K562 (cell line): Measurements from ENCODE around the gene FAM174C. TPM values are rescaled to one million over a fixed set of nuclear protein-coding genes. Genes with fewer than 3 reads are reported as not detected.

Experiments
- ARID2 ChIP-seq: fragments of 450-650 bp; IDR thresholded peaks from 2 replicates; pipeline ENCODE4 v1.6.1; 2017; ENCODE audit warnings: antibody characterized with exemption, mild to moderate bottlenecking
- ATF1 ChIP-seq, 2 experiments: fragments of 450-650 bp in 1 of 2; IDR thresholded peaks; 2 replicates each; pipeline ENCODE4 v1.6.1; 2016; ENCODE audit warnings: missing compliant biosample characterization in 1 of 2, missing genetic modification characterization in 1 of 2
- ATF7 ChIP-seq: fragments of 450-650 bp; IDR thresholded peaks from 2 replicates; pipeline ENCODE4 v1.7.1; 2014; ENCODE audit warnings: mild to moderate bottlenecking, moderate library complexity
- ETS1 ChIP-seq: conservative IDR thresholded peaks from 2 replicates; pipeline ENCODE4 v1.6.1; 2011; ENCODE audit warnings: low read depth, mild to moderate bottlenecking, low read length; ENCODE audit not compliant: control insufficient read depth
- GATAD2A ChIP-seq: fragments of 450-650 bp; IDR thresholded peaks from 2 replicates; pipeline ENCODE4 v1.6.1; 2017
- L3MBTL2 ChIP-seq: fragments of 450-650 bp; IDR thresholded peaks from 2 replicates; pipeline ENCODE4 v1.6.1; 2016; ENCODE audit warnings: mild to moderate bottlenecking, moderate library complexity
- MAZ ChIP-seq, 2 experiments: fragments of 450-650 bp in 1 of 2; sonication (generic) in 1 of 2; formaldehyde crosslinking; IDR thresholded peaks in 1 of 2; conservative IDR thresholded peaks in 1 of 2; 2 replicates each; pipeline versions ENCODE4 v1.4.0 to v1.5.0; 2020; ENCODE audit warnings: mild to moderate bottlenecking in 1 of 2, missing genetic modification reagents in 1 of 2
- MYC ChIP-seq, 2 experiments: fragments of 250-450 bp in 1 of 2; sonication (Bioruptor Pico) in 1 of 2; IDR thresholded peaks; 2 replicates each; pipeline versions ENCODE4 v1.5.1 to v1.6.1; 2012 to 2021; ENCODE audit warnings: low read depth in 2 of 2, borderline replicate concordance in 1 of 2, improper control_type of control experiment in 1 of 2, low read length in 1 of 2, mild to moderate bottlenecking in 1 of 2, moderate library complexity in 1 of 2
- TAF1 ChIP-seq: IDR thresholded peaks from 2 replicates; pipeline ENCODE4 v1.6.1; 2011; ENCODE audit warnings: mild to moderate bottlenecking, low read length, moderate library complexity; ENCODE audit not compliant: insufficient read depth, control insufficient read depth, severe bottlenecking; ENCODE audit errors: extremely low read depth
- TEAD1 ChIP-seq, 2 experiments: fragments of 450-650 bp in 1 of 2; sonication (generic) in 1 of 2; formaldehyde crosslinking; IDR thresholded peaks; 2 replicates each; pipeline versions ENCODE4 v1.4.0 to v1.8.0; 2020 to 2022; ENCODE audit warnings: mild to moderate bottlenecking in 2 of 2, missing genetic modification reagents in 1 of 2
- YY1 ChIP-seq, 3 experiments: IDR thresholded peaks; 2 replicates each; pipeline ENCODE4 v1.6.1; 2011; ENCODE audit warnings: low read length in 2 of 3, mild to moderate bottlenecking in 2 of 3, moderate library complexity in 2 of 3, borderline replicate concordance in 1 of 3, control low read depth in 1 of 3, low read depth in 1 of 3; ENCODE audit not compliant: insufficient read depth in 3 of 3, insufficient replicate concordance in 2 of 3, control insufficient read depth in 1 of 3, insufficient read length in 1 of 3; ENCODE audit errors: extremely low read depth in 1 of 3
- ZBED1 ChIP-seq: IDR thresholded peaks from 2 replicates; pipeline ENCODE4 v1.6.1; 2014
- ZNF146 ChIP-seq: IDR thresholded peaks from one replicate; pipeline ENCODE4 v1.6.1; 2018; ENCODE audit warnings: missing compliant biosample characterization; ENCODE audit not compliant: unreplicated experiment
- ZNF76 ChIP-seq: fragments of 250-450 bp; sonication (Bioruptor Pico); IDR thresholded peaks from 2 replicates; pipeline ENCODE4 v1.4.0; 2020; ENCODE audit warnings: mild to moderate bottlenecking, moderate library complexity, borderline replicate concordance
- ZSCAN29 ChIP-seq: fragments of 450-650 bp; IDR thresholded peaks from 2 replicates; pipeline ENCODE4 v1.6.1; 2017
- polyA plus RNA-seq, 8 experiments: library from polyadenylated mRNA; depleted of rRNA in 4 of 8; stranded (reverse) in 5 of 8; unstranded in 3 of 8; fragments of >200 nt; fragmentation: Nextera tagmentation in 2 of 8; fragmentation: Illumina TruSeq in 1 of 8; extraction: Ambion mirVana in 2 of 8; extraction: Trizol in 1 of 8; gene quantifications; 2 replicates each; pipeline versions ENCODE4 v1.2.1 to v1.2.3, GENCODE V29; 2011 to 2014; ENCODE audit warnings: inconsistent platforms in 1 of 8, missing spikeins in 1 of 8
- total RNA-seq, 7 experiments: library from RNA; depleted of rRNA in 6 of 7; stranded (reverse); fragments of >200 nt in 6 of 7; fragmentation: Illumina TruSeq in 2 of 7; extraction: Trizol in 2 of 7; gene quantifications; 2 replicates each; pipeline versions ENCODE4 v1.2.1 to v1.2.3, GENCODE V29; 2011 to 2021; ENCODE audit warnings: low replicate concordance in 1 of 7
- TF ChIP-seq, protein P1 (sequence below): fragments of 450-650 bp; IDR thresholded peaks from 2 replicates; pipeline ENCODE4 v1.6.1; 2017; ENCODE audit warnings: antibody characterized with exemption, mild to moderate bottlenecking
- TF ChIP-seq, protein P2 (sequence below), 2 experiments: fragments of 450-650 bp; IDR thresholded peaks; 2 replicates each; pipeline ENCODE4 v1.6.1; 2016

Gene FAM174C
- total and polyA plus RNA-seq, 9 of the 15 experiments (the other 6 are each of a cell fraction or from before 2014, with no cell fraction given), result 0.66 to 89.6 (median 20.3) TPM

- TF ChIP-seq ETS1, result peak; percentile 73; the same call in 1 of the 2 replicates
- peak; percentile 68; the same call in 1 of the 2 replicates for TF ChIP-seq MYC (IDR thresholded peaks at IDR 0.05; ENCODE audit: low read depth, low read length)
- TF ChIP-seq MYC (CRISPR knock-in tag; IDR thresholded peaks at IDR 0.05; ENCODE audit: borderline replicate concordance, low read depth), result no peak
- TF ChIP-seq ATF1 (CRISPR knock-in tag; IDR thresholded peaks at IDR 0.05), result no peak
- TF ChIP-seq ATF1 (tag; IDR thresholded peaks at IDR 0.05), result 0 out of 2 replicates have a peak, but pooled peaks have one; percentile 29
- TF ChIP-seq, protein P1, sequence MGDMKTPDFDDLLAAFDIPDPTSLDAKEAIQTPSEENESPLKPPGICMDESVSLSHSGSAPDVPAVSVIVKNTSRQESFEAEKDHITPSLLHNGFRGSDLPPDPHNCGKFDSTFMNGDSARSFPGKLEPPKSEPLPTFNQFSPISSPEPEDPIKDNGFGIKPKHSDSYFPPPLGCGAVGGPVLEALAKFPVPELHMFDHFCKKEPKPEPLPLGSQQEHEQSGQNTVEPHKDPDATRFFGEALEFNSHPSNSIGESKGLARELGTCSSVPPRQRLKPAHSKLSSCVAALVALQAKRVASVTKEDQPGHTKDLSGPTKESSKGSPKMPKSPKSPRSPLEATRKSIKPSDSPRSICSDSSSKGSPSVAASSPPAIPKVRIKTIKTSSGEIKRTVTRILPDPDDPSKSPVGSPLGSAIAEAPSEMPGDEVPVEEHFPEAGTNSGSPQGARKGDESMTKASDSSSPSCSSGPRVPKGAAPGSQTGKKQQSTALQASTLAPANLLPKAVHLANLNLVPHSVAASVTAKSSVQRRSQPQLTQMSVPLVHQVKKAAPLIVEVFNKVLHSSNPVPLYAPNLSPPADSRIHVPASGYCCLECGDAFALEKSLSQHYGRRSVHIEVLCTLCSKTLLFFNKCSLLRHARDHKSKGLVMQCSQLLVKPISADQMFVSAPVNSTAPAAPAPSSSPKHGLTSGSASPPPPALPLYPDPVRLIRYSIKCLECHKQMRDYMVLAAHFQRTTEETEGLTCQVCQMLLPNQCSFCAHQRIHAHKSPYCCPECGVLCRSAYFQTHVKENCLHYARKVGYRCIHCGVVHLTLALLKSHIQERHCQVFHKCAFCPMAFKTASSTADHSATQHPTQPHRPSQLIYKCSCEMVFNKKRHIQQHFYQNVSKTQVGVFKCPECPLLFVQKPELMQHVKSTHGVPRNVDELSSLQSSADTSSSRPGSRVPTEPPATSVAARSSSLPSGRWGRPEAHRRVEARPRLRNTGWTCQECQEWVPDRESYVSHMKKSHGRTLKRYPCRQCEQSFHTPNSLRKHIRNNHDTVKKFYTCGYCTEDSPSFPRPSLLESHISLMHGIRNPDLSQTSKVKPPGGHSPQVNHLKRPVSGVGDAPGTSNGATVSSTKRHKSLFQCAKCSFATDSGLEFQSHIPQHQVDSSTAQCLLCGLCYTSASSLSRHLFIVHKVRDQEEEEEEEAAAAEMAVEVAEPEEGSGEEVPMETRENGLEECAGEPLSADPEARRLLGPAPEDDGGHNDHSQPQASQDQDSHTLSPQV, result peak; percentile 59; the same call in 1 of the 2 replicates
- TF ChIP-seq ZNF146 (CRISPR knock-in tag), result no peak
- no peak for TF ChIP-seq ZNF76 (CRISPR knock-in tag)
- TF ChIP-seq MAZ (CRISPR knock-in tag; conservative IDR thresholded peaks at IDR 0.05 in 1 of 2, IDR thresholded peaks at IDR 0.05 in 1 of 2), result peak in 1 of 2 experiments; percentile 69; a peak in 2 of 4 replicates
- TF ChIP-seq ATF7, result peak; percentile 46; the same call in 1 of the 2 replicates
- peak in 1 of 3 experiments; percentile 50 for TF ChIP-seq YY1 (IDR thresholded peaks at IDR 0.05; ENCODE audit: borderline replicate concordance in 1 of 3, control insufficient read depth in 1 of 3, extremely low read depth in 1 of 3, insufficient read depth in 3 of 3, insufficient read length in 1 of 3, insufficient replicate concordance in 2 of 3, low read depth in 1 of 3, low read length in 2 of 3)
- TF ChIP-seq ZBED1, result no peak
- 0 out of 2 replicates have a peak, but pooled peaks have one; percentile 29 for TF ChIP-seq GATAD2A
- 0 out of 4 replicates have a peak, but pooled peaks of 1 of the 2 experiments have one; percentile 48 for TF ChIP-seq TEAD1 (CRISPR knock-in tag; IDR thresholded peaks at IDR 0.05)
- TF ChIP-seq, protein P2, sequence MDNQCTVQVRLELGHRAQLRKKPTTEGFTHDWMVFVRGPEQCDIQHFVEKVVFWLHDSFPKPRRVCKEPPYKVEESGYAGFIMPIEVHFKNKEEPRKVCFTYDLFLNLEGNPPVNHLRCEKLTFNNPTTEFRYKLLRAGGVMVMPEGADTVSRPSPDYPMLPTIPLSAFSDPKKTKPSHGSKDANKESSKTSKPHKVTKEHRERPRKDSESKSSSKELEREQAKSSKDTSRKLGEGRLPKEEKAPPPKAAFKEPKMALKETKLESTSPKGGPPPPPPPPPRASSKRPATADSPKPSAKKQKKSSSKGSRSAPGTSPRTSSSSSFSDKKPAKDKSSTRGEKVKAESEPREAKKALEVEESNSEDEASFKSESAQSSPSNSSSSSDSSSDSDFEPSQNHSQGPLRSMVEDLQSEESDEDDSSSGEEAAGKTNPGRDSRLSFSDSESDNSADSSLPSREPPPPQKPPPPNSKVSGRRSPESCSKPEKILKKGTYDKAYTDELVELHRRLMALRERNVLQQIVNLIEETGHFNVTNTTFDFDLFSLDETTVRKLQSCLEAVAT (IDR thresholded peaks at IDR 0.05), result no peak
- peak; percentile 42; the same call in 1 of the 2 replicates for TF ChIP-seq ARID2
- peak; percentile 58 for TF ChIP-seq L3MBTL2
- no peak for TF ChIP-seq TAF1
- TF ChIP-seq ZSCAN29, result peak; percentile 64; the same call in 1 of the 2 replicates
Observed at GRCh38 chr19:1243768-1244692, 31.3 kb upstream of the FAM174C start (continued).
